ENCODE measurements around the gene RITA1. TPM values are rescaled to one million over a fixed set of nuclear protein-coding genes. Genes with fewer than 3 reads are reported as not detected.
"Not testable (repeated sequence)": the region's sequence is repeated elsewhere in the genome, so short reads cannot be mapped to it uniquely, and the experiment has no call there.

RITA1 gene
- total RNA-seq, 3 donors from 2014 or later, result 24.6 to 31.0 (median 27.5) TPM

DNA sequence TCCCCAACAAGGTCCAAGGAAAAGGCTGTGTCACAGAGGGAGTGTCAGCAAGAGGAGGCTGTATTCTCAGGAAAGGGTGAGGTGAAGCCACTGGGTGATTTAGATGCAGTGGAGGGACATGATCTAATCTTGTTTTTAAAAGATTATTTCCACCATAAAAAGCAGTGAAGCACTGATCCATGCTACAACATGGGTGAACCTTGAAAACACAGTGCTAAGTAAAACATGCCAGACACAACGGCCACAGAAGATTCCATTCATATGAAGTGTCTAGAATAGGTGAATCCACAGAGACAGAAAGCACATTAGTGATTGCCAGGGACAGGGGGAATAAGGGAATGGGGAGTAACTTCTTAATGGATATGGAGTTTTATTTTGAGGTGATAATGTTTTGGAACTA is 12.8 kb downstream of the RITA1 start:
- no peak overlapping the region for H3K4me3 Mint-ChIP-seq
- ATAC-seq, result no peak
- no peaks in the 10 kb centered on the region for H3K36me3 Mint-ChIP-seq (ENCODE audit: insufficient read depth)
- no peaks in the 10 kb centered on the region for H3K9me3 Mint-ChIP-seq
- no peaks in the 10 kb centered on the region for H3K27me3 Mint-ChIP-seq (ENCODE audit: low read depth)
- no peaks in the 10 kb centered on the region for H3K4me1 Mint-ChIP-seq (ENCODE audit: low read depth)
- DNase-seq, result no peak

GRCh38 chr12:113200021-113200797 is 14.7 kb downstream of the RITA1 start:
- no peaks in the 10 kb centered on the region for H3K27me3 Mint-ChIP-seq (ENCODE audit: low read depth)
- H3K9me3 Mint-ChIP-seq, result no peaks in the 10 kb centered on the region
- no peak for ATAC-seq
- no peaks in the 10 kb centered on the region for H3K36me3 Mint-ChIP-seq (ENCODE audit: insufficient read depth)
- no peak overlapping the region for H3K4me3 Mint-ChIP-seq
- DNase-seq, result no peak
- H3K4me1 Mint-ChIP-seq (ENCODE audit: low read depth), result no peaks in the 10 kb centered on the region

GRCh38 chr12:113201187-113202177 is 16.0 kb downstream of the RITA1 start:
- ATAC-seq, result no peak
- DNase-seq, result no peak
- no peaks in the 10 kb centered on the region for H3K36me3 Mint-ChIP-seq (ENCODE audit: insufficient read depth)
- H3K4me1 Mint-ChIP-seq (ENCODE audit: low read depth), result peaks cover 4% of the 10 kb centered on the region
- no peaks in the 10 kb centered on the region for H3K9me3 Mint-ChIP-seq
- no peak overlapping the region for H3K4me3 Mint-ChIP-seq
- no peaks in the 10 kb centered on the region for H3K27me3 Mint-ChIP-seq (ENCODE audit: low read depth)

GRCh38 chr12:113202300-113203075 is 17.0 kb downstream of the RITA1 start:
- H3K4me3 Mint-ChIP-seq, result no peak overlapping the region
- no peak for DNase-seq
- H3K9me3 Mint-ChIP-seq, result no peaks in the 10 kb centered on the region
- no peaks in the 10 kb centered on the region for H3K27me3 Mint-ChIP-seq (ENCODE audit: low read depth)
- no peak for ATAC-seq
- no peaks in the 10 kb centered on the region for H3K36me3 Mint-ChIP-seq (ENCODE audit: insufficient read depth)
- peaks cover 9% of the 10 kb centered on the region for H3K4me1 Mint-ChIP-seq (ENCODE audit: low read depth)

GRCh38 chr12:113203852-113204760 is 18.6 kb downstream of the RITA1 start:
- H3K4me1 Mint-ChIP-seq (ENCODE audit: low read depth), result peaks cover 25% of the 10 kb centered on the region
- ATAC-seq, result no peak
- H3K9me3 Mint-ChIP-seq, result no peaks in the 10 kb centered on the region

DNA sequence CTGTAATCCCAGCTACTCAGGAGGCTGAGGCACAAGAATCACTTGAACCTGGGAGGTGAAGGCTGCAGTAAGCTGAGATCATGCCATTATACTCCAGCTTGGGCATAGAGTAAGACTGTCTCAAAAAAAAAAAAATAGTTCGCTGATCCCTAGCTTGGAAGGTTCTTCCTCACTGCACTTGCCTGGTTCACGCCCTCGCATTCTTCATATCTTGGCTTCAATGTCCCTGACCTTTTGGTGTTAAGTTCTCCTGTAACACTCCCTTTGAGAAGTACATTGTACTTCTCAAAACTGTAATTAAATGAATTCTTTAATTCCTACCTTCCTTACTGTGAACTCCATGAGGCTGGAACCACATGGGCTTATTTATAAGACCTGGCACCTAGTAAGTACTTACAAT is 19.3 kb downstream of the RITA1 start:
- H3K9me3 Mint-ChIP-seq, result no peaks in the 10 kb centered on the region
- peaks cover 32% of the 10 kb centered on the region for H3K4me1 Mint-ChIP-seq (ENCODE audit: low read depth)
- DNase-seq (no peak), ATAC-seq (no peak)
- H3K36me3 Mint-ChIP-seq (ENCODE audit: insufficient read depth), result no peaks in the 10 kb centered on the region
- H3K27me3 Mint-ChIP-seq (ENCODE audit: low read depth), result no peaks in the 10 kb centered on the region
- H3K4me3 Mint-ChIP-seq, result no peak overlapping the region

More at GRCh38 chr12:113203852-113204760, 18.6 kb downstream of the RITA1 start:
- Mint-ChIP-seq H3K4me3 (no peak overlapping the region), H3K27me3 (ENCODE audit: low read depth) (no peaks in the 10 kb centered on the region), H3K36me3 (ENCODE audit: insufficient read depth) (no peaks in the 10 kb centered on the region)
- DNase-seq, result no peak

DNA sequence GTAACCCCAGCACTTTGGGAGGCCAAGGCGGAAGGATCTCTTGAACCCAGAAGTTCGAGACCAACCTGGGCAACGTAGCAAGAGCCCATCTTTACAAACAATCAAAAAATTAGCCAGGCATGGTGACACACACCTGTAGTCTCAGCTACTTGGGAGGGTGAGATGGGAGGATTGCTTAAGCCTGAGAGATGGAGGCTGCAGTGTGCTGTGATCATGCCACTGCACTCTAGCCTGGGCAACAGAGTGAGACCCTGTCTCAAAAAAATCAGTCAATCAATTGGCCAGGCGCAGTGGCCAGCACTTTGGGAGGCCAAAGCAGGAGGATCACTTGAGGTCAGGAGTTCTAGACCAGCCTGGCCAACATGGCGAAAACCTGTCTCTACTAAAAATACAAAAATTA is 21.3 kb downstream of the RITA1 start:
- H3K4me1 Mint-ChIP-seq (ENCODE audit: low read depth), result peaks cover 50% of the 10 kb centered on the region
- not testable (repeated sequence) for H3K27me3 Mint-ChIP-seq (ENCODE audit: low read depth); DNase-seq; H3K36me3 Mint-ChIP-seq (ENCODE audit: insufficient read depth); H3K9me3 Mint-ChIP-seq; H3K4me3 Mint-ChIP-seq; ATAC-seq

GRCh38 chr12:113207613-113208040 is 22.1 kb downstream of the RITA1 start:
- Mint-ChIP-seq H3K27me3 (ENCODE audit: low read depth) (no peaks in the 10 kb centered on the region), H3K4me3 (peak overlapping the region; percentile 4), H3K9me3 (no peaks in the 10 kb centered on the region), H3K36me3 (ENCODE audit: insufficient read depth) (no peaks in the 10 kb centered on the region), H3K4me1 (ENCODE audit: low read depth) (peaks cover 50% of the 10 kb centered on the region)
- ATAC-seq (peak; percentile 26 to 32), DNase-seq (no peak)

DNA sequence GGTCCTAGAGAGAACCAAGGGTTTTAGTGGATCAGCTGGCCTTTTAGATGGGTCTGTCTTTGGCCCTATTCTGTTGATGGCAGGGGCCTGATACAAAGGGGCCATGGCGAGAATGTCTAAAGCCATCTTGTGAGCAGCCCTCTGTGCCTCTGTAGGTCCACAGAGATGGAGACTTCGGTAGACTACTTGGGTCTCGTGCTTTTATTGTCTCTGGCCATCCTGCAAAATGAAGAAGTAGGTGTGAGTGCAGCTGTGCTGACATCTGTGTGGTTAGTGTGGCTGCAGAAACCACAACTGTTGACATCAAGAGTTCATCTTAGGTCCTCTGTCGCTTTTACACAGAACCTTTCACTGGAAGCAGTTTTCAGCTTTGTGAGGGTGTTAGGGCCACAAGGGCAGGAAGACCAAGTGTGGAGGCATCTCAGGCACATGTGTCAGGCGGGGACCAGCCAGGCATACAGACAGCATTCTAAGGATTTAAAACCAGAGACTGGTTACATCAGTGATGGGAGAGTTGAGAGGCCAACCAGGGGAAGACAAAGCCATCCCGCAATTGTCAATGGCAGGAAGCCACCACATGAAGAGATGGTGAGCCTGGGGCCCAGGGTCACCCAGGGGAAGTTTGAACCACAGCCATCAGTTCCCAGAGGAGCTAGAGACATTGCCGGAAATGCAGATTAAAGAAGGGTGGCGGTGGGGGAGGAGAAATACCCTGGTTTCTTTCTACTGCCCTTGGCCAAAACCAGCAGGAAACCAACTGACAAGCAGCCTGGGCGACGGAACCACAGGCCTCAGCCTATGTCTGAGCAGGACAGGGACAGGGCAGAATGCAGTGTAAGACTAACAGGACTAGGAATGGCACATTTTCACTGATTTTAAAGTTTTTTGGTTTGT is 22.8 kb downstream of the RITA1 start:
- peaks cover 50% of the 10 kb centered on the region for H3K4me1 Mint-ChIP-seq (ENCODE audit: low read depth)
- ATAC-seq (peak; percentile 81 to 86), DNase-seq (no peak)
- peak overlapping the region; percentile 56 for H3K4me3 Mint-ChIP-seq
- no peaks in the 10 kb centered on the region for H3K9me3 Mint-ChIP-seq
- H3K27me3 Mint-ChIP-seq (ENCODE audit: low read depth), result no peaks in the 10 kb centered on the region
- no peaks in the 10 kb centered on the region for H3K36me3 Mint-ChIP-seq (ENCODE audit: insufficient read depth)

GRCh38 chr12:113211160-113211559 is 25.6 kb downstream of the RITA1 start:
- Mint-ChIP-seq H3K36me3 (ENCODE audit: insufficient read depth) (no peaks in the 10 kb centered on the region), H3K4me3 (no peak overlapping the region), H3K27me3 (ENCODE audit: low read depth) (no peaks in the 10 kb centered on the region), H3K9me3 (no peaks in the 10 kb centered on the region), H3K4me1 (ENCODE audit: low read depth) (peaks cover 61% of the 10 kb centered on the region)
- no peak for DNase-seq
- ATAC-seq, result no peak

DNA sequence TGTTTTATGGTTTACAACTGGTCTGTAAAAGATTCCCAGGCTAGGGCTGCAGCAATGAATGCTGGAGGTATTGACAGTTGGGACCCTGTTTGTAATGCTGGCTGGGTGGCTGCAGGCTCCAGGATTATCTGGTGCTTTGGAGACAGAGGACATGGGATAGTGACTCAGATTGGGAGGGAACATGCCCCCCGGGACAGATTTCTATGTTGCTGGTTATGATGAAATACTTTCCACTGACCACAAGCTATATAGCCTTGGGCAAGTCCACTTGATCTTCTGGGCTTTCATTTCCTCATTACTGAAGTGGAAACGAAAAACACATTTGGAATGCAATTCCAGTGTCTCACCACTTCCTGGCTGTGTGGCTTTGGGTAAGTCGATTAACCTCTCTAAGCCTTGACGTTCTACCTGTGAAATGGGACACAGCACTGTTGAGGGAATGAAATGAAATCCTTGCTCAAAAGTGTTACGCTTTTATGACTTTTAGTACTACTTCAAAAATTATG is 29.4 kb downstream of the RITA1 start:
- Mint-ChIP-seq H3K27me3 (ENCODE audit: low read depth) (no peaks in the 10 kb centered on the region), H3K4me3 (no peak overlapping the region), H3K9me3 (no peaks in the 10 kb centered on the region), H3K36me3 (ENCODE audit: insufficient read depth) (no peaks in the 10 kb centered on the region), H3K4me1 (ENCODE audit: low read depth) (peaks cover 38% of the 10 kb centered on the region)
- DNase-seq, result no peak
- no peak for ATAC-seq

GRCh38 chr12:113216027-113216426 is 30.5 kb downstream of the RITA1 start:
- no peaks in the 10 kb centered on the region for H3K36me3 Mint-ChIP-seq (ENCODE audit: insufficient read depth)
- no peaks in the 10 kb centered on the region for H3K27me3 Mint-ChIP-seq (ENCODE audit: low read depth)
- no peaks in the 10 kb centered on the region for H3K9me3 Mint-ChIP-seq
- ATAC-seq, result no peak
- H3K4me1 Mint-ChIP-seq (ENCODE audit: low read depth), result peaks cover 33% of the 10 kb centered on the region
- no peak for DNase-seq
- H3K4me3 Mint-ChIP-seq, result no peak overlapping the region

Data from activated T-cell treated with anti-CD3 and anti-CD28 coated beads, Interleukin-2, amount 50 U/mL, for 4 hours (primary cell).